GM23248 (cell line): ENCODE measurements around the gene PHLDB1.

ENCODE experiments used
- EZH2 ChIP-seq: fragments of 200-600 bp; sonication (generic); IDR thresholded peaks from 2 replicates; pipeline ENCODE4 v1.6.1; 2018; ENCODE audit warnings: antibody characterized with exemption, mild to moderate bottlenecking; ENCODE audit not compliant: insufficient read depth, poor library complexity, severe bottlenecking
- EZH2phosphoT487 ChIP-seq: fragments of 200-600 bp; sonication (generic); IDR thresholded peaks from 2 replicates; pipeline ENCODE4 v1.6.1; 2018; ENCODE audit warnings: antibody characterized with exemption, moderate library complexity, mild to moderate bottlenecking, low read depth; ENCODE audit not compliant: insufficient read depth

GRCh38 chr11:118625036-118625690 is 17.7 kb downstream of the PHLDB1 start:
- no peak for TF ChIP-seq EZH2
- TF ChIP-seq EZH2phosphoT487 = no peak
